HepG2 (cell line): Measurements from ENCODE around the gene ANKRD11. TPM values are rescaled to one million over a fixed set of nuclear protein-coding genes. Genes with fewer than 3 reads are reported as not detected.
A peak's percentile ranks its signal among the peaks of the same experiment; 100 is the strongest.

Experiments
- CBX5 ChIP-seq: sonication (generic); formaldehyde crosslinking; IDR thresholded peaks from 2 replicates; pipeline ENCODE4 v1.4.0; 2020; ENCODE audit warnings: missing genetic modification reagents, borderline replicate concordance
- FOXC1 ChIP-seq: sonication (generic); formaldehyde crosslinking; IDR thresholded peaks from 2 replicates; pipeline ENCODE4 v1.8.0; 2022; ENCODE audit warnings: mild to moderate bottlenecking, missing genetic modification reagents, borderline replicate concordance
- GATAD2A ChIP-seq: IDR thresholded peaks from 2 replicates; pipeline ENCODE4 v1.6.1; 2016
- GMEB1 ChIP-seq: sonication (generic); formaldehyde crosslinking; IDR thresholded peaks from 2 replicates; pipeline ENCODE4 v1.5.1; 2020; ENCODE audit warnings: missing genetic modification reagents, mild to moderate bottlenecking, borderline replicate concordance
- HOMEZ ChIP-seq: IDR thresholded peaks from 2 replicates; pipeline ENCODE4 v1.6.1; 2016; ENCODE audit warnings: low read depth
- IRX3 ChIP-seq: sonication (generic); formaldehyde crosslinking; IDR thresholded peaks from 2 replicates; pipeline ENCODE4 v1.8.1; 2023; ENCODE audit warnings: mild to moderate bottlenecking, low read depth, missing genetic modification reagents, borderline replicate concordance
- KLF13 ChIP-seq: sonication (generic); formaldehyde crosslinking; IDR thresholded peaks from 2 replicates; pipeline ENCODE4 v1.4.0; 2020; ENCODE audit warnings: mild to moderate bottlenecking, missing genetic modification reagents
- KLF15 ChIP-seq: sonication (generic); formaldehyde crosslinking; IDR thresholded peaks from 2 replicates; pipeline ENCODE4 v1.8.1; 2023; ENCODE audit warnings: borderline replicate concordance, mild to moderate bottlenecking, inconsistent platforms, missing genetic modification reagents, mixed read lengths
- LBX2 ChIP-seq: sonication (generic); formaldehyde crosslinking; IDR thresholded peaks from 2 replicates; pipeline ENCODE4 v1.5.0; 2020; ENCODE audit warnings: missing genetic modification reagents, mild to moderate bottlenecking, borderline replicate concordance
- NCOR1 ChIP-seq: fragments of 200-600 bp; sonication (generic); IDR thresholded peaks from 2 replicates; pipeline ENCODE4 v1.7.0; 2017; ENCODE audit warnings: antibody characterized with exemption, low read length, borderline replicate concordance
- NKX3-1 ChIP-seq: sonication (generic); formaldehyde crosslinking; IDR thresholded peaks from 2 replicates; pipeline ENCODE4 v1.5.0; 2020; ENCODE audit warnings: missing genetic modification reagents
- NR2F6 ChIP-seq, 2 experiments: IDR thresholded peaks; 2 replicates each; pipeline ENCODE4 v1.6.1; 2016; ENCODE audit warnings: antibody characterized with exemption in 1 of 2, mild to moderate bottlenecking in 1 of 2
- PATZ1 ChIP-seq: sonication (generic); formaldehyde crosslinking; IDR thresholded peaks from 2 replicates; pipeline ENCODE4 v1.4.0; 2020; ENCODE audit warnings: missing genetic modification reagents
- SALL1 ChIP-seq: sonication (generic); formaldehyde crosslinking; IDR thresholded peaks from 2 replicates; pipeline ENCODE4 v1.8.0; 2022; ENCODE audit warnings: mild to moderate bottlenecking, missing genetic modification reagents
- SIX4 ChIP-seq: sonication (generic); formaldehyde crosslinking; IDR thresholded peaks from 2 replicates; pipeline ENCODE4 v1.4.0; 2020; ENCODE audit warnings: missing genetic modification reagents
- SRSF1 ChIP-seq: fragments of 200-400 bp; formaldehyde crosslinking; optimal IDR thresholded peaks from 2 replicates; pipeline ENCODE3; 2017; ENCODE audit warnings: mild to moderate bottlenecking, low read depth, low read length, moderate library complexity
- ZNF207 ChIP-seq: fragments of 450-650 bp; IDR thresholded peaks from 2 replicates; pipeline ENCODE4 v1.6.1; 2016; ENCODE audit warnings: antibody characterized with exemption, borderline replicate concordance
- ZNF235 ChIP-seq: sonication (generic); formaldehyde crosslinking; IDR thresholded peaks from 2 replicates; pipeline ENCODE4 v1.8.1; 2023; ENCODE audit warnings: mild to moderate bottlenecking, missing genetic modification reagents, borderline replicate concordance
- ZNF24 ChIP-seq: fragments of 450-650 bp; IDR thresholded peaks from 2 replicates; pipeline ENCODE4 v1.6.1; 2017; ENCODE audit warnings: antibody characterized with exemption, mild to moderate bottlenecking
- ZNF264 ChIP-seq: sonication (generic); formaldehyde crosslinking; IDR thresholded peaks from 2 replicates; pipeline ENCODE4 v1.4.0; 2020; ENCODE audit warnings: missing genetic modification reagents
- ZNF414 ChIP-seq: sonication (generic); formaldehyde crosslinking; IDR thresholded peaks from 2 replicates; pipeline ENCODE4 v1.5.0; 2020; ENCODE audit warnings: missing genetic modification reagents
- ZNF7 ChIP-seq: IDR thresholded peaks from 2 replicates; pipeline ENCODE4 v1.6.1; 2016; ENCODE audit warnings: missing biosample characterization, missing genetic modification reagents
- polyA plus RNA-seq, 8 experiments: library from polyadenylated mRNA; depleted of rRNA in 3 of 8; stranded (reverse) in 7 of 8; unstranded in 1 of 8; fragments of >200 nt; fragmentation: Illumina TruSeq in 4 of 8; extraction: Trizol in 4 of 8; gene quantifications; 2 replicates each; pipeline versions ENCODE4 v1.2.1 to v1.2.3, GENCODE V29; 2011 to 2016; ENCODE audit warnings: low read depth in 4 of 8, missing spikeins in 1 of 8, mixed read lengths in 1 of 8; ENCODE audit not compliant: insufficient read depth in 1 of 8
- total RNA-seq, 5 experiments: library from RNA; depleted of rRNA; stranded (reverse); fragments of >200 nt; fragmentation: Illumina TruSeq; extraction: Trizol; gene quantifications; 2 replicates each; pipeline ENCODE4 v1.2.3, GENCODE V29; 2016; ENCODE audit warnings: low read depth in 1 of 5

The ANKRD11 gene
- total and polyA plus RNA-seq, 2 of the 13 experiments (the other 11 are each of a cell fraction or from before 2014, with no cell fraction given) = 21.4 to 38.4 TPM

GRCh38 chr16:89322321-89323119, 167.8 kb downstream of the ANKRD11 start (continued):
- TF ChIP-seq HOMEZ (CRISPR knock-in tag) (no peak), NR2F6 (IDR thresholded peaks at IDR 0.05) (no peak), NR2F6 (CRISPR knock-in tag; IDR thresholded peaks at IDR 0.05) (no peak), GATAD2A (CRISPR knock-in tag) (no peak), FOXC1 (CRISPR knock-in tag) (no peak), KLF13 (CRISPR knock-in tag) (no peak), ZNF7 (CRISPR knock-in tag) (no peak), LBX2 (CRISPR knock-in tag) (no peak), ZNF235 (CRISPR knock-in tag) (no peak), ZNF264 (CRISPR knock-in tag) (no peak), ZNF24 (no peak), ZNF414 (CRISPR knock-in tag) (no peak), IRX3 (no peak), ZNF207 (no peak), GMEB1 (no peak), PATZ1 (CRISPR knock-in tag) (no peak), KLF15 (no peak), SRSF1 (no peak), SIX4 (CRISPR knock-in tag) (no peak), CBX5 (CRISPR knock-in tag) (no peak), NKX3-1 (CRISPR knock-in tag) (no peak), SALL1 (peak; percentile 50), NCOR1 (no peak)
